K562 (cell line): Measurements from ENCODE around the gene NT5C. TPM values are rescaled to one million over a fixed set of nuclear protein-coding genes. Genes with fewer than 3 reads are reported as not detected.

ENCODE experiments used
- BRCA1 ChIP-seq, 2 experiments: fragments of 450-650 bp in 1 of 2; sonication (generic) in 1 of 2; formaldehyde crosslinking in 1 of 2; IDR thresholded peaks; 2 replicates each; pipeline versions ENCODE4 v1.5.0 to v1.6.1; 2017 to 2020; ENCODE audit warnings: mild to moderate bottlenecking in 1 of 2, missing genetic modification reagents in 1 of 2
- CBX5 ChIP-seq: IDR thresholded peaks from 2 replicates; pipeline ENCODE4 v1.6.1; 2014; ENCODE audit warnings: low read depth, borderline replicate concordance
- FOXM1 ChIP-seq, 2 experiments: fragments of 450-650 bp in 1 of 2; sonication (generic) in 1 of 2; formaldehyde crosslinking in 1 of 2; IDR thresholded peaks; 2 replicates each; pipeline versions ENCODE4 v1.6.1 to v1.9.0; 2017 to 2022; ENCODE audit warnings: low read depth in 2 of 2, mild to moderate bottlenecking in 2 of 2, missing genetic modification reagents in 1 of 2, moderate library complexity in 1 of 2
- GATAD2A ChIP-seq: fragments of 450-650 bp; IDR thresholded peaks from 2 replicates; pipeline ENCODE4 v1.6.1; 2017
- TEAD1 ChIP-seq, 2 experiments: fragments of 450-650 bp in 1 of 2; sonication (generic) in 1 of 2; formaldehyde crosslinking; IDR thresholded peaks; 2 replicates each; pipeline versions ENCODE4 v1.4.0 to v1.8.0; 2020 to 2022; ENCODE audit warnings: mild to moderate bottlenecking in 2 of 2, missing genetic modification reagents in 1 of 2
- polyA plus RNA-seq, 8 experiments: library from polyadenylated mRNA; depleted of rRNA in 4 of 8; stranded (reverse) in 5 of 8; unstranded in 3 of 8; fragments of >200 nt; fragmentation: Nextera tagmentation in 2 of 8; fragmentation: Illumina TruSeq in 1 of 8; extraction: Ambion mirVana in 2 of 8; extraction: Trizol in 1 of 8; gene quantifications; 2 replicates each; pipeline versions ENCODE4 v1.2.1 to v1.2.3, GENCODE V29; 2011 to 2014; ENCODE audit warnings: inconsistent platforms in 1 of 8, missing spikeins in 1 of 8
- total RNA-seq, 7 experiments: library from RNA; depleted of rRNA in 6 of 7; stranded (reverse); fragments of >200 nt in 6 of 7; fragmentation: Illumina TruSeq in 2 of 7; extraction: Trizol in 2 of 7; gene quantifications; 2 replicates each; pipeline versions ENCODE4 v1.2.1 to v1.2.3, GENCODE V29; 2011 to 2021; ENCODE audit warnings: low replicate concordance in 1 of 7
- TF ChIP-seq, protein P1 (sequence below), 2 experiments: fragments of 450-650 bp; conservative IDR thresholded peaks; 2 replicates each; pipeline ENCODE4 v1.6.1; 2017; ENCODE audit warnings: mild to moderate bottlenecking in 2 of 2, moderate library complexity in 2 of 2
- TF ChIP-seq, protein P2 (sequence below): fragments of 200-800 bp; sonication (Bioruptor generic); IDR thresholded peaks from 2 replicates; pipeline ENCODE4 v1.6.1; 2017; ENCODE audit warnings: missing genetic modification characterization, missing compliant biosample characterization

The NT5C gene
- total and polyA plus RNA-seq, 9 of the 15 experiments (the other 6 are each of a cell fraction or from before 2014, with no cell fraction given), result 2.9 to 205 (median 45.0) TPM

DNA sequence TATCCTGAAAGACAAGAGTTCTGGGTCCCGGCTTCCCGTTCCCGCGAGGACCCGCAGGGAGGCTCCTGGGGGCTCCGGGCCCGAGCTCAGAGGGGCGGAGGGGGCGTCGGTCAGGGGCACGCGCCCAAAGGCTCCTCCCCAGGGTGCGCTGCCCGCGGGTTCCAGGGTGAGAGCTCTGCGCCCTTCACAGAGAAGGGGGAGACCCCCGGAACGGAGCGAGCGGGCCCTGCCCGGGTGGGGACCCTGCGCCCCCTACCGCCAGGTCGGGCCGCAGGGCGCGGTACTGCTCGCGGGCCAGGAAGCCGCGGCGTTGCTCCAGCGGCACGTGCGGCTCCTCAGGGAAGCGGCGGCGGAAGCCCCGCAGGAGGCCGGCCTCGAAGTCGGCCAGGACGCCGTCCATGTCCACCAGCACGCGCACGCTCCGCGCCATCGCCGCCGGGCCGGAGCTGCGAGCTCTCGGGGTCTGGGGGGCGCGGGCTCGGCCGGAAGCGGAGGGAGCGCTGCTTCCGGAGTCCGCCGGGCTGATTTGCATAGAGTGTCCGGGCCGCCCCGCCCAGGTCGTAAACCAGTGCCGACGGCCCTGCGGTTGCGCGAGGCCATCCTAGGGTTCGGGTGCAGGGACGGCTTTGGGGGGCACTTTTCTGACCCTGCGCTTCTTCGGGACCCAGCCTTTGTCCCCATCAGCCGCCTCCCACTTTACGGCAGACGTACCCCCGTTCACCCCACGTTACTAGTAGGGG lies at the start of gene NT5C (continued):
- TF ChIP-seq BRCA1 (IDR thresholded peaks at IDR 0.05) (no peak), BRCA1 (CRISPR knock-in tag; IDR thresholded peaks at IDR 0.05) (no peak), GATAD2A (peak; percentile 62; the same call in 1 of the 2 replicates), FOXM1 (IDR thresholded peaks at IDR 0.05; ENCODE audit: low read depth) (no peak), FOXM1 (CRISPR knock-in tag; IDR thresholded peaks at IDR 0.05; ENCODE audit: low read depth) (peak; percentile 91; the same call in 1 of the 2 replicates), CBX5 (no peak), TEAD1 (CRISPR knock-in tag; IDR thresholded peaks at IDR 0.05) (peak; percentile 17 to 68; a peak in 3 of 4 replicates)
- TF ChIP-seq, protein P1, sequence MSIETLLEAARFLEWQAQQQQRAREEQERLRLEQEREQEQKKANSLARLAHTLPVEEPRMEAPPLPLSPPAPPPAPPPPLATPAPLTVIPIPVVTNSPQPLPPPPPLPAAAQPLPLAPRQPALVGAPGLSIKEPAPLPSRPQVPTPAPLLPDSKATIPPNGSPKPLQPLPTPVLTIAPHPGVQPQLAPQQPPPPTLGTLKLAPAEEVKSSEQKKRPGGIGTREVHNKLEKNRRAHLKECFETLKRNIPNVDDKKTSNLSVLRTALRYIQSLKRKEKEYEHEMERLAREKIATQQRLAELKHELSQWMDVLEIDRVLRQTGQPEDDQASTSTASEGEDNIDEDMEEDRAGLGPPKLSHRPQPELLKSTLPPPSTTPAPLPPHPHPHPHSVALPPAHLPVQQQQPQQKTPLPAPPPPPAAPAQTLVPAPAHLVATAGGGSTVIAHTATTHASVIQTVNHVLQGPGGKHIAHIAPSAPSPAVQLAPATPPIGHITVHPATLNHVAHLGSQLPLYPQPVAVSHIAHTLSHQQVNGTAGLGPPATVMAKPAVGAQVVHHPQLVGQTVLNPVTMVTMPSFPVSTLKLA (conservative IDR thresholded peaks at IDR 0.05), result peak; percentile 60 to 90
- TF ChIP-seq, protein P2, sequence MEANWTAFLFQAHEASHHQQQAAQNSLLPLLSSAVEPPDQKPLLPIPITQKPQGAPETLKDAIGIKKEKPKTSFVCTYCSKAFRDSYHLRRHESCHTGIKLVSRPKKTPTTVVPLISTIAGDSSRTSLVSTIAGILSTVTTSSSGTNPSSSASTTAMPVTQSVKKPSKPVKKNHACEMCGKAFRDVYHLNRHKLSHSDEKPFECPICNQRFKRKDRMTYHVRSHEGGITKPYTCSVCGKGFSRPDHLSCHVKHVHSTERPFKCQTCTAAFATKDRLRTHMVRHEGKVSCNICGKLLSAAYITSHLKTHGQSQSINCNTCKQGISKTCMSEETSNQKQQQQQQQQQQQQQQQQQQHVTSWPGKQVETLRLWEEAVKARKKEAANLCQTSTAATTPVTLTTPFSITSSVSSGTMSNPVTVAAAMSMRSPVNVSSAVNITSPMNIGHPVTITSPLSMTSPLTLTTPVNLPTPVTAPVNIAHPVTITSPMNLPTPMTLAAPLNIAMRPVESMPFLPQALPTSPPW (CRISPR knock-in tag), result peak; percentile 75
